ENCODE data around the gene ZFHX3.

ZFHX3 gene

GRCh38 chr16:73067671-73068540, 20.0 kb upstream of the ZFHX3 start:
- no peak for DNase-seq

- no peak for DNase-seq
Observed at GRCh38 chr16:73066927-73067670, 19.2 kb upstream of the ZFHX3 start.

GRCh38 chr16:73066331-73066926, 18.5 kb upstream of the ZFHX3 start:
- DNase-seq: no peak

GRCh38 chr16:73065632-73066330, 17.9 kb upstream of the ZFHX3 start:
- DNase-seq: no peak

- DNase-seq: no peak
Observed at GRCh38 chr16:73064994-73065545, 17.1 kb upstream of the ZFHX3 start.

GRCh38 chr16:73064212-73064993, 16.5 kb upstream of the ZFHX3 start:
- DNase-seq: peak; percentile 54 to 80

- DNase-seq: no peak
Observed at GRCh38 chr16:73063854-73064211, 15.9 kb upstream of the ZFHX3 start.

- DNase-seq: no peak
Observed at GRCh38 chr16:73062743-73063733, 15.1 kb upstream of the ZFHX3 start.

- DNase-seq: no peak
Observed at GRCh38 chr16:73062001-73062616, 14.2 kb upstream of the ZFHX3 start.

- DNase-seq: no peak
Observed at GRCh38 chr16:73060892-73061490, 13.1 kb upstream of the ZFHX3 start.

- no peak for DNase-seq
Observed at GRCh38 chr16:73059779-73060615, 12.1 kb upstream of the ZFHX3 start.

- no peak for DNase-seq
Observed at GRCh38 chr16:73058616-73059409, 10.9 kb upstream of the ZFHX3 start.

- peak; percentile 68 to 71 for DNase-seq
Observed at GRCh38 chr16:73058221-73058615, 10.3 kb upstream of the ZFHX3 start.

GRCh38 chr16:73057291-73058210, 9.6 kb upstream of the ZFHX3 start:
- no peak for DNase-seq

- DNase-seq: no peak
Observed at GRCh38 chr16:73056921-73057290, 9.0 kb upstream of the ZFHX3 start.

- no peak for DNase-seq
Observed at GRCh38 chr16:73056448-73056847, 8.5 kb upstream of the ZFHX3 start.
